ENCODE results near the gene COQ10B. TPM values are rescaled to one million over a fixed set of nuclear protein-coding genes. Genes with fewer than 3 reads are reported as not detected.

COQ10B gene
- total and polyA plus RNA-seq, 11 donors, result 21.6 to 39.9 (median 33.8) TPM

- TF ChIP-seq POLR2A (IDR thresholded peaks at IDR 0.05) (peak; percentile 8 to 96), CTCF (IDR thresholded peaks at IDR 0.05) (no peak)
- Histone ChIP-seq H3K4me3 (peak within 1 kb of the TSS; percentile 73 to 99 (median 94)), H3K27ac (peak within 1 kb of the TSS; percentile 69 to 99 (median 96)), H3K4me1 (peaks cover 0 to 41% (median 23%) of the 10 kb centered on the region in 12 donors), H3K27me3 (no peaks in the 10 kb centered on the region), H3K9me3 (no peaks in the 10 kb centered on the region), H3K36me3 (peaks cover 0 to 9% (median 0%) of the 10 kb centered on the region in 9 donors)
- ATAC-seq (peak; percentile 98 to 99 (median 99)), DNase-seq (peak; percentile 96 to 98 (median 97))
- intact Hi-C loops (cut with DNase I), result loop anchor here in 8 of 10 donors (1.0 to 10.0 kb wide), 4 partner anchors 15 to 191 kb away; partner anchors contain the start of genes HSPE1 (in 6 of the 8) and MARS2 (in 4 of the 8)
- WGBS, 4 donors, result 0 to 1% (median 0%) methylated on average over 29 to 66 of the region's 66 CpGs
Observed at GRCh38 chr2:197515739-197516392, 62.5 kb downstream of the COQ10B start, which contains the start of gene MOB4. Gene MOB4, plus strand, starts transcription at chr2:197516066. Its CDS starts 21 bp downstream, at chr2:197516087.

- Histone ChIP-seq H3K27me3 (no peaks in the 10 kb centered on the region), H3K27ac (peak overlapping the region; percentile 69 to 99 (median 96)), H3K4me1 (peaks cover 0 to 41% (median 23%) of the 10 kb centered on the region in 12 donors), H3K4me3 (peak overlapping the region; percentile 73 to 99 (median 94)), H3K36me3 (peaks cover 0 to 11% (median 0%) of the 10 kb centered on the region in 9 donors), H3K9me3 (no peaks in the 10 kb centered on the region)
- DNase-seq (peak in 2 of 5 donors; percentile 34 to 72), ATAC-seq (peak in 3 of 4 donors; percentile 0 to 12 (median 6))
- WGBS, 4 donors, result 0 to 1% (median 0%) methylated on average over 10 to 17 of the region's 17 CpGs
- TF ChIP-seq CTCF (IDR thresholded peaks at IDR 0.05), result no peak
- no peak for TF ChIP-seq POLR2A (IDR thresholded peaks at IDR 0.05)
- intact Hi-C loops (cut with DNase I), result loop anchor here in 4 of 10 donors (5.0 to 10.0 kb wide), 2 partner anchors 188 to 191 kb away; partner anchors contain the start of gene MARS2 (in 4 of the 4)
Observed at GRCh38 chr2:197516393-197516761, 63.0 kb downstream of the COQ10B start.

GRCh38 chr2:197517150-197517549 is 63.8 kb downstream of the COQ10B start:
- intact Hi-C loops (cut with DNase I), result loop anchor here in 4 of 10 donors (5.0 to 10.0 kb wide), 2 partner anchors 188 to 190 kb away; partner anchors contain the start of gene MARS2 (in 4 of the 4)
- no peak for TF ChIP-seq POLR2A (IDR thresholded peaks at IDR 0.05)
- no peak for TF ChIP-seq CTCF (IDR thresholded peaks at IDR 0.05)
- no peaks in the 10 kb centered on the region for H3K9me3 ChIP-seq
- ATAC-seq, result no peak
- peaks cover 0 to 11% (median 0%) of the 10 kb centered on the region in 9 donors for H3K36me3 ChIP-seq
- no peaks in the 10 kb centered on the region for H3K27me3 ChIP-seq
- DNase-seq, result no peak
- H3K27ac ChIP-seq, result peak overlapping the region in 6 of 12 donors; percentile 92 to 99 (median 96)
- peaks cover 0 to 41% (median 23%) of the 10 kb centered on the region in 12 donors for H3K4me1 ChIP-seq
- H3K4me3 ChIP-seq, result peak overlapping the region in 10 of 12 donors; percentile 73 to 99 (median 94)
- 35 to 49% (median 37%) methylated on average over 2 of the region's 2 CpGs for WGBS, 4 donors

Other genes starting within 250 kb of the COQ10B start
- gene ANKRD44, start 142.8 kb upstream of the COQ10B start, total RNA-seq, result 10 to 100 TPM in 3 of 9 donors, 1 to 10 TPM in 6; 4.9 to 30.6 (median 8.6) TPM
- gene ANKRD44, start 142.8 kb upstream of the COQ10B start, polyA plus RNA-seq, result 1 to 10 TPM; 2.4 to 2.5 TPM
- gene SF3B1, start 18.5 kb upstream of the COQ10B start, total RNA-seq, result 100 to 1,000 TPM in 8 of 9 donors, 10 to 100 TPM in 1; 80.4 to 167 (median 133) TPM
- gene SF3B1, start 18.5 kb upstream of the COQ10B start, polyA plus RNA-seq, result 100 to 1,000 TPM in 1 of 2 donors, 10 to 100 TPM in 1; 88.1 to 112 TPM
- gene HSPD1, start 46.3 kb downstream of the COQ10B start, total RNA-seq, result 100 to 1,000 TPM in 7 of 9 donors, 10 to 100 TPM in 2; 86.7 to 154 (median 118) TPM
- 100 to 1,000 TPM; 121 to 246 TPM for gene HSPD1, start 46.3 kb downstream of the COQ10B start, polyA plus RNA-seq
- gene HSPE1, start 46.8 kb downstream of the COQ10B start, total RNA-seq, result 100 to 1,000 TPM in 6 of 9 donors, 10 to 100 TPM in 3; 75.0 to 136 (median 102) TPM
- gene HSPE1, start 46.8 kb downstream of the COQ10B start, polyA plus RNA-seq, result 100 to 1,000 TPM; 184 to 261 TPM
- 10 to 100 TPM; 25.6 to 40.9 (median 35.2) TPM for gene MOB4, start 62.5 kb downstream of the COQ10B start, total RNA-seq
- gene MOB4, start 62.5 kb downstream of the COQ10B start, polyA plus RNA-seq, result 10 to 100 TPM; 19.6 to 48.9 TPM
- 10 to 100 TPM in 1 of 9 donors, 1 to 10 TPM in 8; 3.2 to 10.1 (median 5.3) TPM for gene RFTN2, start 222.0 kb downstream of the COQ10B start, total RNA-seq
- 1 to 10 TPM; 1.1 to 2.3 TPM for gene RFTN2, start 222.0 kb downstream of the COQ10B start, polyA plus RNA-seq